Breast epithelium (tissue), 4 donors: ENCODE results near the gene KCTD4. TPM values are rescaled to one million over a fixed set of nuclear protein-coding genes. Genes with fewer than 3 reads are reported as not detected.

Experiments
- DNase-seq, 2 donors: peaks; one replicate each; pipeline ENCODE4 v3.0.0-alpha.2; 2019; ENCODE audit warnings: low spot score in 2 of 2
- H3K27ac ChIP-seq, 2 donors: fragments of 200-600 bp; sonication (generic) in 1 of 2; one replicate each; pipeline ENCODE4 v1.5.1; 2016 to 2019; ENCODE audit warnings: mild to moderate bottlenecking in 1 of 2
- H3K27me3 ChIP-seq, 2 donors: fragments of 200-600 bp; sonication (generic) in 1 of 2; one replicate each; pipeline versions ENCODE4 v1.5.1 to v1.6.0; 2017 to 2019; ENCODE audit warnings: control low read depth in 1 of 2, mild to moderate bottlenecking in 1 of 2
- H3K36me3 ChIP-seq: fragments of 200-600 bp; one replicate; pipeline ENCODE4 v1.5.1; 2019
- H3K4me1 ChIP-seq, 2 donors: fragments of 200-600 bp; sonication (generic); one replicate each; pipeline ENCODE4 v1.5.1; 2016 to 2019; ENCODE audit warnings: control low read depth in 1 of 2
- H3K4me3 ChIP-seq, 3 donors: fragments of 200-600 bp; sonication (generic); 1 replicate in 2 of 3; 2 replicates in 1 of 3; pipeline ENCODE4 v1.5.1; 2016 to 2019; ENCODE audit warnings: mild to moderate bottlenecking in 3 of 3, moderate library complexity in 2 of 3
- H3K9me3 ChIP-seq, 2 donors: fragments of 200-600 bp; sonication (generic) in 1 of 2; one replicate each; pipeline ENCODE4 v1.5.1; 2016 to 2019; ENCODE audit warnings: control low read depth in 1 of 2
- CTCF ChIP-seq, 3 donors: fragments of 450-650 bp; IDR thresholded peaks; one replicate each; pipeline ENCODE4 v1.5.1; 2016 to 2017; ENCODE audit warnings: antibody characterized with exemption in 3 of 3, mild to moderate bottlenecking in 3 of 3, moderate library complexity in 3 of 3
- POLR2A ChIP-seq: fragments of 450-650 bp; IDR thresholded peaks from one replicate; pipeline ENCODE4 v1.6.1; 2016; ENCODE audit warnings: antibody characterized with exemption, mild to moderate bottlenecking, moderate library complexity
- POLR2AphosphoS5 ChIP-seq, 3 donors: sonication (generic); formaldehyde crosslinking; IDR thresholded peaks; one replicate each; pipeline ENCODE4 v1.6.1; 2017; ENCODE audit warnings: antibody characterized with exemption in 3 of 3
- intact Hi-C: fragments of 100-400 bp; cut with DNase I; formaldehyde crosslinking; loops from one replicate; pipeline ENCODE4 v1.15.1; 2023; ENCODE audit warnings: low total_unique reads
- total RNA-seq, 3 donors: library from RNA; depleted of rRNA; stranded (reverse); fragments of >200 nt; gene quantifications; one replicate each; pipeline ENCODE4 v1.1.0, GENCODE V29; 2016

Gene KCTD4
- total RNA-seq, 3 donors from 2014 or later = 0.33 TPM; not detected in 2

DNA sequence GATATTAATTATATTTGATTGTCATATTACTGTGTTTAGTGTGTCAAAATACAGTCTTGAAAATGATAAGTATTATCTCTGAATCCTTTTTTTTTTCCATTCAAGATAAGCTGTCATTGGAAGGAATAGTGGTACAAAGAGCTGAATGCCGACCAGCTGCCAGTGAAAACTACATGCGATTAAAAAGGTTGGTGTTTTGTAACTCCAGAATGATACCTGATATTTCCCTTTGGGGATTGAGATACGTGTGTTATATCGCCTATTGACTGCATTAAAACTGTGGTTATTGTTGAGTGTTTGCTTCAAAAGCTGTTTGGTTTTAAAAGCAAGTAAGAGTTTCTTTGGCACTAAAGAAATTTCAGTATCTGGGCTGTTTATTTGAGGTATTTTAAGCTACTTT, 6.5 kb upstream of the KCTD4 start:
- no peak for DNase-seq
- H3K4me1 ChIP-seq = no peaks in the 10 kb centered on the region
- intact Hi-C loops = no loop called here

DNA sequence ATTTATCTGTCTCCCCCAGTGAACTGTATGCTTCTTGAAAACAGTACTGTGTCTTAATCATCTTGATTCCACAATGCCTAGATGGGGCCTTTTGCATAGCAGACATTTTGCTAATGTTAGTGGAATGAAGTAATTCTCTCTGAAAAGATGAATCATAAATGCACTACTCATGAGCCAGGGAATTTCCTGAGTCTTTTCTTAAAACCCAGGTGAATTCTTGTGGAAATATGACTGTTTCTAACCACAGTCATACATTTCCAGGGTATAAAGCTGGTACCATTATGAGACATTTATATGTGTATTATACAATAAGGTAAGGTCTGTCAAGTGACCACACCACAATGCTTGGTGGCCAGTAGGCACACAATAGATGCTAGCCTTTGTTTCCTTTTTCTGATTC, 5.5 kb upstream of the KCTD4 start:
- Histone ChIP-seq H3K9me3 (no peaks in the 10 kb centered on the region), H3K36me3 (no peaks in the 10 kb centered on the region), H3K4me1 (no peaks in the 10 kb centered on the region), H3K4me3 (no peak overlapping the region), H3K27ac (peak overlapping the region; percentile 48 to 77), H3K27me3 (no peaks in the 10 kb centered on the region)
- TF ChIP-seq POLR2AphosphoS5 (IDR thresholded peaks at IDR 0.05) (no peak), CTCF (IDR thresholded peaks at IDR 0.05) (no peak), POLR2A (no peak)
- DNase-seq = no peak
- intact Hi-C loops = no loop called here

More for the DNA sequence above, 6.5 kb upstream of the KCTD4 start:
- Histone ChIP-seq H3K27ac (peak overlapping the region in 1 of 2 donors; percentile 48), H3K36me3 (no peaks in the 10 kb centered on the region), H3K4me3 (no peak overlapping the region), H3K9me3 (no peaks in the 10 kb centered on the region), H3K27me3 (no peaks in the 10 kb centered on the region)
- TF ChIP-seq POLR2AphosphoS5 (IDR thresholded peaks at IDR 0.05) (no peak), POLR2A (no peak), CTCF (IDR thresholded peaks at IDR 0.05) (no peak)

DNA sequence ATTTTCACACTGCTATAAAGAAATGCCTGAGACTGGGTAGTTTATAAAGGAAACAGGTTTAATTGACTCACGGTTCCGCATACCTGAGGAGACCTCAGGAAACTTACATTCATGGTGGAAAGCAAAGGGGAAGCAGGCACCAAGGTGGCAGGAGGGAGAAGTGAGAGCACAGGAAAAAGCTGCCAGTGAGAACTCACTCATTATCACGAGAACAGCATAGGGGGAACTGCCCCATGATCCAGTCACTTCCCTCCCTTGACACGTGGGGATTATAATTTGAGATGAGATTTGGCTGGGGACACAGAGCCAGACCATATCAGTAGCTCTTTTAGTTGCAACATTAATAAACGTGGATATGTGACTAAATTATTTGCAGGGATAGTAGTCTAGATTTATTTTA, 4.3 kb upstream of the KCTD4 start:
- TF ChIP-seq POLR2A = no peak
- no peaks in the 10 kb centered on the region for H3K9me3 ChIP-seq
- no peaks in the 10 kb centered on the region for H3K4me1 ChIP-seq
- no peak overlapping the region for H3K27ac ChIP-seq
- H3K4me3 ChIP-seq = no peak overlapping the region
- DNase-seq = no peak
- no peaks in the 10 kb centered on the region for H3K27me3 ChIP-seq
- intact Hi-C loops = no loop called here
- no peaks in the 10 kb centered on the region for H3K36me3 ChIP-seq

DNA sequence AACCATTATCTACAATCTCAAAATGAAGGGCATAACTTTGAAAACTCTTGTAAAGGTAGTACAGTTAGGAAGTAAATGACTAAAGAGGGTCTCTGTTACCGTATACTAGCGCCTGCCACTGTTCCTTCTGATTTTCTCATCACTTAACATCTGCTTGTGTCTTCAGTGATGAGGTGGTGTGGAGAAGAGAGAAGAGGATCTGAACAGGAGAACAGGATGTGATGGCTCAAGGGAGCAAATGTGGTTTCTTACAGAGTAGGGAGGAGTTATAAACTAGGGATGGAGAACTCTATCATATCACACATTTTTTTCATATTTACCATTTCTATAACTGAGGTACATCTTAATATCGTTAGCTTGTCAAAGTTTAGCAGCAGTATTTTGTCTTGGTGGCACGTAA, 1.1 kb downstream of the KCTD4 start:
- Histone ChIP-seq H3K27ac (no peak overlapping the region), H3K36me3 (no peaks in the 10 kb centered on the region), H3K4me1 (no peaks in the 10 kb centered on the region), H3K9me3 (no peaks in the 10 kb centered on the region), H3K27me3 (no peaks in the 10 kb centered on the region), H3K4me3 (no peak overlapping the region)
- no peak for TF ChIP-seq CTCF (IDR thresholded peaks at IDR 0.05)
- no peak for TF ChIP-seq POLR2A
- no peak for TF ChIP-seq POLR2AphosphoS5 (IDR thresholded peaks at IDR 0.05)
- intact Hi-C loops = no loop called here
- DNase-seq = no peak

DNA sequence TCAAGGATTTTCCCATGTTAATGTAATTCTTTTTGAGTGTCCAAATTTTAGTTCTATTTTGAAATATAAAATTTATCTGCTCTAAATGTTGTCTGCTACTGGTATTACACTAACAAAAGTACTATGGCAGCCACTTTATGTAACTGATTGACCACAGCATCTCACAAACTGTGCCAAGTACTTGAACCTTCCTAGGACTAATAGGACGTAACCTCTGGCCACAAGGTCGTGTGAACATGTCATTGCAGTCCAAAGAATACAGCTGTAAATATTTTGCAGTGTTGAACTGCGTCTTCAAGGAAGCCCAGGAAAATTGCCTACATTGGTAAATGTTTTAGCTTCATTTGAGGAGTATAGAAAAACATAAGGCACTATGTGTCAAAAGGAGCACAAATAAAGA, 1.9 kb downstream of the KCTD4 start:
- H3K4me3 ChIP-seq = no peak overlapping the region
- intact Hi-C loops = no loop called here
- DNase-seq = no peak
- no peaks in the 10 kb centered on the region for H3K36me3 ChIP-seq
- no peaks in the 10 kb centered on the region for H3K9me3 ChIP-seq
- TF ChIP-seq POLR2AphosphoS5 (IDR thresholded peaks at IDR 0.05) = no peak
- TF ChIP-seq CTCF (IDR thresholded peaks at IDR 0.05) = no peak
- TF ChIP-seq POLR2A = no peak
- H3K27me3 ChIP-seq = no peaks in the 10 kb centered on the region
- H3K27ac ChIP-seq = no peak overlapping the region
- no peaks in the 10 kb centered on the region for H3K4me1 ChIP-seq

- no peak overlapping the region for H3K4me3 ChIP-seq
- no peaks in the 10 kb centered on the region for H3K27me3 ChIP-seq
- DNase-seq = no peak
- intact Hi-C loops = no loop called here
- no peak overlapping the region for H3K27ac ChIP-seq
- H3K9me3 ChIP-seq = no peaks in the 10 kb centered on the region
- H3K36me3 ChIP-seq = no peaks in the 10 kb centered on the region
- no peaks in the 10 kb centered on the region for H3K4me1 ChIP-seq
- TF ChIP-seq POLR2AphosphoS5 (IDR thresholded peaks at IDR 0.05) (no peak), POLR2A (no peak), CTCF (IDR thresholded peaks at IDR 0.05) (no peak)
Measured at GRCh38 chr13:45198041-45198440, 2.8 kb downstream of the KCTD4 start.
